Activated CD8-positive, alpha-beta T cell treated with anti-CD3 and anti-CD28 coated beads for 36 hours (primary cell): ENCODE measurements around the gene ADAMTS17. TPM values are rescaled to one million over a fixed set of nuclear protein-coding genes. Genes with fewer than 3 reads are reported as not detected.

Experiments used
- ATAC-seq: fragments of 200-7000 bp; cut with Tn5 transposase; one replicate; pipeline ENCODE4 v1.10.0; 2021; ENCODE audit warnings: mild to moderate bottlenecking, moderate library complexity
- CTCF ChIA-PET: fragments of 350-600 bp; sonication (Branson Sonifier 250); formaldehyde crosslinking; loops from one replicate; lab custom pipeline; 2021; ENCODE audit warnings: antibody characterized with exemption; lab: Charles Lee
- POLR2A ChIA-PET: fragments of 350-600 bp; sonication (Branson Sonifier 250); formaldehyde crosslinking; loops from one replicate; lab custom pipeline; 2021; ENCODE audit warnings: antibody characterized with exemption; lab: Charles Lee
- DNase-seq: peaks from one replicate; pipeline ENCODE4 v3.0.0-alpha.2; 2020
- H3K27ac Mint-ChIP-seq: one replicate; pipeline ENCODE4 v1.8.0; 2021; ENCODE audit warnings: mild to moderate bottlenecking, mixed read lengths
- H3K27me3 Mint-ChIP-seq: one replicate; pipeline ENCODE4 v1.8.0; 2021; ENCODE audit warnings: mixed read lengths
- H3K36me3 Mint-ChIP-seq: one replicate; pipeline ENCODE4 v1.8.0; 2021; ENCODE audit warnings: low read depth, mixed read lengths
- H3K4me1 Mint-ChIP-seq: one replicate; pipeline ENCODE4 v1.8.0; 2021; ENCODE audit warnings: low read depth, mixed read lengths
- H3K4me3 Mint-ChIP-seq: one replicate; pipeline ENCODE4 v1.8.0; 2021; ENCODE audit warnings: mild to moderate bottlenecking, moderate library complexity, mixed read lengths
- H3K9me3 Mint-ChIP-seq: one replicate; pipeline ENCODE4 v1.8.0; 2021; ENCODE audit warnings: mixed read lengths
- CTCF ChIP-seq: fragments of 200-600 bp; IDR thresholded peaks from one replicate; pipeline ENCODE4 v1.8.0; 2022; ENCODE audit warnings: antibody characterized with exemption, mild to moderate bottlenecking
- intact Hi-C: fragments of 100-400 bp; cut with micrococcal nuclease; formaldehyde crosslinking; loops from one replicate; pipeline ENCODE4 v1.10.0; 2022
- total RNA-seq, 2 experiments: library from RNA; stranded (reverse); gene quantifications; one replicate each; pipeline ENCODE4 v1.2.3, GENCODE V29; 2021

Gene ADAMTS17
- total RNA-seq, 2 experiments from 2014 or later, result 0.60 to 1.5 TPM

DNA sequence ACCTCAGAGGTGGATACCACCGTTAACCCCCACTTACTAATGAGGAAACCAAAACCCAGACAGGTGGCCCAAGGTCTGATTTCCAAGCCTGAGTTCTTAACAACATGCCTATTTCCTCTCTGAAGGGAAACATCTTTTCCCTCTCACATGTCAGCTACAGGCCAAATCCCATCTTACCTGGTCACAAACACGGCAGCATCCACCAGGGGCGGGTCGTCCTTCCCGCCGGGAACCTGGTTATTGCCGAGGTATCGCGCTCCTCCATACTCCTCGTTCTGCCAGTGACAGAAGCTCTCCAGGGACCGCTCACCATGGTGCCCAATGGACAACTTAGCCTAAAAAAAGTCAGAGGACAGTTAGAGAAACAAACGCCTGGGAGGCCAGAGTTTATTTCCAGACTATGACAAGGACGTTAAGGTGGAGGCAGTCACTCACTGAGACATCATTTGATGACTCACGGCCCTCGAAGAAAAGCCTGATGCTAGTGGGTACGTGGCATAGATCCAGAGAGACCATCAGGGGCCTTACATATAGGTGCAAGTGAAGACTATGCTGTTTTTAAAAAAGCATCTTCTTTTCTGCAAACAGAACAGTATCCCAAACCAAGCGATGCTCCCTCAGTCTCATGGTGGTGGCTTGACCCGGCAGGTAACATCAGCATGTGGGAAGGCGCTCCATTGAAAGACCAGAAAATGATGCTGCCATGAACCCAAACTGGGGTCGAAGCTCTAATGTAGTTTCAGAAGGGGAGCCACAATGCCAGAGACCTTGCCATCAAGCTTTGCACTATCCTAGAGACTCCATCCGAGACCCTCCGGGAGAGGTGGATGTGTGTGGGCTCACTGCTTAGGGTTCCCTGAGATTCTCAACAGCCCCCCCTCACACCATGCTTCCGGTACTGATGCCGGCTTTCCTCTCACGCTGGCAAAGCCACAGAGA, 80.2 kb downstream of the ADAMTS17 start:
- H3K9me3 Mint-ChIP-seq, result no peaks in the 10 kb centered on the region
- CTCF ChIA-PET, result no interaction called here
- DNase-seq (no peak), ATAC-seq (no peak)
- no peak overlapping the region for H3K4me3 Mint-ChIP-seq
- POLR2A ChIA-PET, result interaction anchor here (0.6 kb wide), 1 partner anchor 51 kb away, joined by 3 read pairs; no protein-coding TSS in a partner anchor
- H3K27ac Mint-ChIP-seq, result no peak overlapping the region
- no peak for TF ChIP-seq CTCF
- peaks cover 3% of the 10 kb centered on the region for H3K36me3 Mint-ChIP-seq
- H3K27me3 Mint-ChIP-seq, result no peaks in the 10 kb centered on the region
- H3K4me1 Mint-ChIP-seq, result no peaks in the 10 kb centered on the region
- intact Hi-C loops, result no loop called here

- ATAC-seq, result no peak
- H3K27ac Mint-ChIP-seq, result no peak overlapping the region
- H3K27me3 Mint-ChIP-seq, result no peaks in the 10 kb centered on the region
- no peak for TF ChIP-seq CTCF
- no peak overlapping the region for H3K4me3 Mint-ChIP-seq
- no peaks in the 10 kb centered on the region for H3K9me3 Mint-ChIP-seq
- H3K4me1 Mint-ChIP-seq, result no peaks in the 10 kb centered on the region
- no peak for DNase-seq
- peaks cover 3% of the 10 kb centered on the region for H3K36me3 Mint-ChIP-seq
- POLR2A ChIA-PET, result no interaction called here
- intact Hi-C loops, result no loop called here
- CTCF ChIA-PET, result no interaction called here
Observed at GRCh38 chr15:100259266-100259665, 82.5 kb downstream of the ADAMTS17 start.

DNA sequence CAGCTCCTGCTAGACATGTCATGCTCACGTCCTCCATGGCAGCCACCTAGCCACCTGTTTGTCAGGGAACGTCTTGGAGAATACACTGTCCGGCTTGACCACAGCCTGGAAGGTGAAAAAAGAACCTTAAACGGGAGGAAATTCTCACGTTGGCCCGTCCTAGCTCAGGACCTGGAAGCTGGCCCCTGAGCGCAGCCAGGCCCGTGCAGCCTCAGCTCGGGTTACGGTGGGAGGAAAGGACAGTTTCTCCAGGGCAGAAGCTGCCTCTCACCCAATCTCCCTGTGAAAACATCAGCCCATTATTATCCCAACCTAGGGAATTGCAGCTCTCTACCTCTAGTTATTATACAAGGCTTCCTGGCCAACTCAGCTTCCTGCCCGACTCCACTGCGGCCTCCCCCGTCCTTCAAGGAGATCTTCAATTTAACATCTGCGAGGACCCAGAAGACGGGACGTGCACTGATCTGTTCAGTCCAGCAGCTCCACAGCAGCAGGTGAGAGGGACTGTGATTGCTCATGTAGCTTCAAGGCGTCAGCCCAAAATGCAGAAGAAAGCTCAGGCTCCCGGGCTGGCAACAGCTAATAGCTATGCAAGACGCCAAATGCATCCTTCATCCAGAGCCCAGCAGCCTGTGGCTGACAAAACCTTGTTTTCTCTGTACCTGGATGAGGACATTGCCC, 84.7 kb downstream of the ADAMTS17 start:
- intact Hi-C loops, result no loop called here
- H3K4me1 Mint-ChIP-seq, result no peaks in the 10 kb centered on the region

DNA sequence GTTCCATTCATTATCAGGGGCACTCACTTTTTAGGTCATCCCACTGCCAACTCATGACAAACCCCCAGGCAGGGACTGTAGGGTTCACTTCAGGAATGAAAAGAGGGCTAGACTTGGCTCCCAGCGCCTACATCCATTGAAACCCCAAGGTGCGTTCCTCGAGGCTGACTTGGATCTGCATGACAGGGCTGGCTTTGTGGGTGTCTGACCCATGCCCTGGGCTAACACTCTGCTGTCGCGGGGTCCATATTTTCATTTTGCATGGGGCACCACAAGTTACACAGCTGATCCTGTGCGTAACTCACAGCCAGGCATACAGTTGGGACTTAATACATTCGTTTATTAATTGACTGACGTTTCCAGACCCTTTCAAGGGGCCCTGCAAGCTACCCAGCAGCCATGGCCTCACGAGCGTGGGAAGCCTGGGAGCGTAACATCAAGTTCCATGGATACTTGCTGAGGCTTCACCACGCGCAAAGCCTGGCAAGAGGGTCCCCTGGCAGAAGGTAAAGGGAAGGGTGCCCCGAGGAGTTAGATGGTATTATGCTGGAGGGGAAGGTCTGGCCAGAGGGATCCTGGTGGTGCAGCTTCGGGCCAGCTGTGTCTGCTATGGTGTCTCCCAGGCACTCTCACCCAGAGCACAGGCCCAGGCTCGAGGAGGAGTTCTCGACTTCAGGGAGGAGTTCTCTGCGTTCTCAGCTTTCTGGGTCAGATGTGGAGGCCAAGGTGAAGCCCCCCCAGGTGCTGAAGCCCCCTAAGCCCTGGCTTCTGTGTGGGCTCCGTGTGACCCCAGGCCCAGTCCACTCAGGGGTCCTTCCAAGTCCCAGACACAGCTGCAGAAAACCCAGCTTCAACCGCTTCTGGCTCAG, 85.4 kb downstream of the ADAMTS17 start:
- DNase-seq (no peak), ATAC-seq (no peak)
- ChIA-PET CTCF (no interaction called here), POLR2A (no interaction called here)
- Mint-ChIP-seq H3K4me1 (no peaks in the 10 kb centered on the region), H3K4me3 (no peak overlapping the region), H3K36me3 (peaks cover 3% of the 10 kb centered on the region), H3K27ac (no peak overlapping the region), H3K27me3 (no peaks in the 10 kb centered on the region), H3K9me3 (no peaks in the 10 kb centered on the region)
- intact Hi-C loops, result no loop called here
- no peak for TF ChIP-seq CTCF

More for the DNA sequence above, 84.7 kb downstream of the ADAMTS17 start:
- peaks cover 3% of the 10 kb centered on the region for H3K36me3 Mint-ChIP-seq
- H3K4me3 Mint-ChIP-seq, result no peak overlapping the region
- ChIA-PET CTCF (no interaction called here), POLR2A (no interaction called here)
- H3K27ac Mint-ChIP-seq, result no peak overlapping the region
- no peak for ATAC-seq
- H3K9me3 Mint-ChIP-seq, result no peaks in the 10 kb centered on the region
- no peak for DNase-seq
- no peak for TF ChIP-seq CTCF
- H3K27me3 Mint-ChIP-seq, result no peaks in the 10 kb centered on the region
